HG03342 (cell line): ENCODE data around the gene CEP192.

Experiments used
- ATAC-seq: cut with Tn5 transposase; IDR thresholded peaks from one replicate; pipeline ENCODE4 v1.9.1; 2021; ENCODE audit warnings: mild to moderate bottlenecking, moderate library complexity; ENCODE audit not compliant: unreplicated experiment

The CEP192 gene

GRCh38 chr18:13138420-13139139 lies 147.4 kb downstream of the CEP192 start:
- no peak for ATAC-seq

DNA sequence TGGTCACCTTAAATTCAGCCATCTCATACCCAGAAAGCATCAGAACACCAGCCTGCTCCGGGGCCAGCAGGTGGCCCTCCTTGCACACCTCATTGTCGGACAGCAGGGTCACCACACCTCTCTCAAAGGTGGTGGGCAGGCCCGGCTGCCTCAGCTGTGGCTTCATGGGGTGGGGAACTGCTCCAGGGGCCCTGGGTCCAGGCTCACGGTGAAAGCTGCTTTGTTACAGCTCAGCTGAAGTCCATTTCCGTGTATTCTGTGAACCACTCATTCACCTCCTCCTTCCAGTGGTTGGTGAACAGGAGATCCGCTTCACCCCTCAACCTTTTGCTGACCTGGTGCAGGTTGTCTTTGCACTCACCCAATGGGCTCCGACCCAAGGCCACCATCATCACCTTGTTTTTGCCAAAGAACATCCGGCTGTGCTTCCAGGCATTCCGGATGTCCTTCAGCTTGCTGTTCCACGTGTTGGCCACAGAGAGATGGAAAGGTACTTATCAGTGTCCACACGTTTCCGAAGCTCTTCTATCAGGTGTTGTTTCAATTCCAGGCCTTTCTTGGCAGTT lies 148.8 kb downstream of the CEP192 start:
- ATAC-seq, result no peak

DNA sequence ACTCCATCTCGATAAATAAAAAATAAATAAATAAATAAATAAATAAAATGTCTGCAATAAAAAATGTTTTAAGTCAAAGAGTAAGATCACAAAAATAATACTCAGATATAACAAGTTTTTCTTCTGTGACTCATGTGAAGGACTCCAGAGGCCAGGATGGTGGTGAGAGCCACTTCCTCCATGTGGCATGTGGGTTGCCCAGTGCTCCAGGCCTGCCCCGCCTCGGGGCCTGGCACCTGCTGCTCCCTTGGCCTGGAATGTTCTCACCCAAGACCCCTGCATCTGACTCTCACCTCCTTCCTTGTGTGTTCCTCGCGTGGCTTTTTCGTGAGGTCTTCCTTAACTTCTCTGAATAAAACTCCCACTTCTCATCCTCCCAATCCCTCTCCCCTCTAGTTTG lies 150.0 kb downstream of the CEP192 start:
- no peak for ATAC-seq

DNA sequence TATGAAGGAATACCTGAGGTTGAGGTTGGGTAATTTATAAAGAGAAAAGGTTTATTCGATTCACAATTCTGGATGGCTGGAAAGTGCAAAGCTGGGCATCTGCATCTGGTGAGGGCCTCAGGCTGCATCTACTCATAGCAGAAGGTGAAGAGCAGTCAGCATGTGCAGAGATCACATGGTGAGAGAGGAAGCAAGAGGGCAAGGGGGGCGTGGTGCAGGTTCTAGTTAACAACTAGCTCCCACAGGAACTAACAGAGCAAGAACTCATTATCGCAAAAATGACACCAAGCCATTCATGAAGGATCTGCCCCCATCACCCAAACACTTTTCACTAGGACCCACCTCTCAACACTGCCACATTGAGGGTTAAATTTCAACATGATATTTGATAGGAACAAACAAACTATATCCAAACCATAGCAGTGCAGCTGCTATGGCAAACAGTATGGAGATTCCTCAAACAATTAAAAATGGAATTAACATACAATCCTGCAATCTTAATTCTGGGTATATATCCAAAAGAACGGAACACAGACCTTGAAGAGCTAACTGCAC lies 154.6 kb downstream of the CEP192 start:
- no peak for ATAC-seq

- no peak for ATAC-seq
These were observed 156.0 kb downstream of the CEP192 start for GRCh38 chr18:13147130-13147529.

- no peak for ATAC-seq
These were observed 160.5 kb downstream of the CEP192 start for GRCh38 chr18:13151656-13152055.

DNA sequence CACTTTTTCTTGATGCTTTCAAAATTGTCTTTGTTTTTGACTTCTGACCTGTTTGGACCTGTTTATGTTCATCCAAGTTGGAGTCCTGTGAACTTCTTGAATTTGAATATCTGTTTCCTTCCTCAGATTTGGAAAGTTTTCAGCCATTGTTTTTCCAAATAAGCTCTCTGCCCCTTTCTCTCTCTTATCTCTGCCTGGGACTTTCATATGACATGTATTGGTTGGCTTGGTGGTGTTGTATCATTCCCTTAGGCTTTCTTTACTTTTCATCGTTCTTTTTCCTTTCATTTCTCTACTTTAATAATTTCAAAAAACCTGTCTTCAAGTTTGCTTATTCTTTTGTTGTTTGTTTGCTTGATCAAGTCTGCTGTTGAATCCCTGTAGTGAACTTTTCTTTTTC lies 167.3 kb downstream of the CEP192 start:
- ATAC-seq, result no peak

DNA sequence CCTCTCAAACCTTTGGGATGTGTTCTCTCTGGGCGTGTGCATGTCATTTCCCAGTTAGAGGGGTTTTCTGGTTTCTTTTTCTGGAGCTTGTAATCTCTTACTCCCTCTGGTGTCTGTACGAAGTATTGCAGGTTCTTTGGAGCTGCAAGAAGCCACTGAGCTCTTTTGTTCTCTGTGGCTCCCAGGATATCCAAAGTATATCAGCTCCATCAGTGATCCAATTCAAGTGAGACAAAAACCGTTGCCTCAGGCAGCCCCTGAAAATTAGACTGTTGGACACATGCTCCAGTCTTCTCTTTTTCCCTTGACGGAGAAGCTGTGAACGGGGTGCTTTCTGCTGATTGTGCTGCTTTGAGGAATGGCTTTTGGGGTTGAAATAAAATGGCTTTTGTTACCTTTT lies 168.4 kb downstream of the CEP192 start:
- ATAC-seq, result no peak

- ATAC-seq, result no peak
These were observed 170.2 kb downstream of the CEP192 start for GRCh38 chr18:13161276-13161899.

- ATAC-seq, result no peak
These were observed 172.2 kb downstream of the CEP192 start for GRCh38 chr18:13163167-13163927.

- no peak for ATAC-seq
These were observed 173.2 kb downstream of the CEP192 start for GRCh38 chr18:13164406-13164805.

DNA sequence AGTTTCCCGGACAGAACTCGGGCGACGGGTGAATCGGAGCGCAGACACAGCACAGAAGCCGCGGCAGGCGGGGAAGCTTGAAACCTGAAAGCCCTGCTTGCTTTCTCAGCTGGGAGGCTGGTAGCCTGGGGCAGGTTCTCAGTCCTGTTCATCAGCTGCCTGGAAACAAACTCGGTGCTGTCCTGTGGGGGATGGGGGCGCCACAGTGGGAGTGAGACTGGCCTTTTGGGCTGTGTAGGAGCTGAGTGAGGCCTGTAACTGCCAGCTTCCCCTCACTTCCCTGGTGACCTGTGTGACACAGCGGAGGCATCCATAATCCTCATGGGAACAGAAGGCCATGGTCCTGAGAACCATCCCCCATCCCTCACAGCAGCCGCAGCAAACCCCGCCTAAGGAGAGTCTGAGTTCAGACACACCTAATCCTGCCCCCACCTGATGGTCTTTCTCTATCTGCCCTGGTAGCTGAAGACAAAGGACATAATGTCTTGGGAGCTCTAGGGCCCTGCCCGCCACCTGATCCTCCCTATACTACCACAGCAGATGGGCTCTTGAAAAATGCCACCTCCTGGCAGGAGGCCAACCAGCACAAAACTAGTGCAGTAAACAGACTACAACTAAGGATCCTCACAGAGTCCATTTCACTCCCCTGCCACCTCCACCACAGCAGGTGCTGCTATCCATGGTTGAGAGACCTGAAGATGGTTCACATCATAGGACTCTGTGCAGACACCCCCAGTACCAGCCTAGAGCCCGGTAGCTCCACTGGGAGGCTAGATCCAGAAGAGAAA lies 174.7 kb downstream of the CEP192 start:
- no peak for ATAC-seq

- no peak for ATAC-seq
These were observed 182.5 kb downstream of the CEP192 start for GRCh38 chr18:13173578-13174145.
